Activated CD8-positive, alpha-beta T cell treated with anti-CD3 and anti-CD28 coated beads for 36 hours (primary cell): ENCODE measurements around the gene ZC3H10. TPM values are rescaled to one million over a fixed set of nuclear protein-coding genes. Genes with fewer than 3 reads are reported as not detected.

Source experiments
- ATAC-seq: fragments of 200-7000 bp; cut with Tn5 transposase; one replicate; pipeline ENCODE4 v1.10.0; 2021; ENCODE audit warnings: mild to moderate bottlenecking, moderate library complexity
- CTCF ChIA-PET: fragments of 350-600 bp; sonication (Branson Sonifier 250); formaldehyde crosslinking; loops from one replicate; lab custom pipeline; 2021; ENCODE audit warnings: antibody characterized with exemption; lab: Charles Lee
- POLR2A ChIA-PET: fragments of 350-600 bp; sonication (Branson Sonifier 250); formaldehyde crosslinking; loops from one replicate; lab custom pipeline; 2021; ENCODE audit warnings: antibody characterized with exemption; lab: Charles Lee
- DNase-seq: peaks from one replicate; pipeline ENCODE4 v3.0.0-alpha.2; 2020
- H3K27ac Mint-ChIP-seq: one replicate; pipeline ENCODE4 v1.8.0; 2021; ENCODE audit warnings: mild to moderate bottlenecking, mixed read lengths
- H3K27me3 Mint-ChIP-seq: one replicate; pipeline ENCODE4 v1.8.0; 2021; ENCODE audit warnings: mixed read lengths
- H3K36me3 Mint-ChIP-seq: one replicate; pipeline ENCODE4 v1.8.0; 2021; ENCODE audit warnings: low read depth, mixed read lengths
- H3K4me1 Mint-ChIP-seq: one replicate; pipeline ENCODE4 v1.8.0; 2021; ENCODE audit warnings: low read depth, mixed read lengths
- H3K4me3 Mint-ChIP-seq: one replicate; pipeline ENCODE4 v1.8.0; 2021; ENCODE audit warnings: mild to moderate bottlenecking, moderate library complexity, mixed read lengths
- H3K9me3 Mint-ChIP-seq: one replicate; pipeline ENCODE4 v1.8.0; 2021; ENCODE audit warnings: mixed read lengths
- CTCF ChIP-seq: fragments of 200-600 bp; IDR thresholded peaks from one replicate; pipeline ENCODE4 v1.8.0; 2022; ENCODE audit warnings: antibody characterized with exemption, mild to moderate bottlenecking
- intact Hi-C: fragments of 100-400 bp; cut with micrococcal nuclease; formaldehyde crosslinking; loops from one replicate; pipeline ENCODE4 v1.10.0; 2022
- total RNA-seq, 2 experiments: library from RNA; stranded (reverse); gene quantifications; one replicate each; pipeline ENCODE4 v1.2.3, GENCODE V29; 2021

The ZC3H10 gene
- total RNA-seq, 2 experiments from 2014 or later = 6.8 to 7.2 TPM

- Mint-ChIP-seq H3K27ac (peak overlapping the region; percentile 67), H3K36me3 (peaks cover 62% of the 10 kb centered on the region), H3K9me3 (no peaks in the 10 kb centered on the region), H3K4me3 (no peak overlapping the region), H3K4me1 (peaks cover 18% of the 10 kb centered on the region), H3K27me3 (no peaks in the 10 kb centered on the region)
- intact Hi-C loops = no loop called here
- DNase-seq = no peak
- ChIA-PET CTCF (interaction anchor here (1.2 to 3.9 kb wide), 2 partner anchors 25 to 44 kb away, joined by 4 to 25 read pairs; partner anchors contain the start of gene SMARCC2), POLR2A (interaction anchor here (0.8 to 5.7 kb wide), 8 partner anchors 7 to 46 kb away, joined by 3 to 51 read pairs (median 9); partner anchors contain the start of genes ESYT1, SMARCC2 and ZC3H10)
- no peak for TF ChIP-seq CTCF
- ATAC-seq = no peak
Measured at GRCh38 chr12:56163533-56164344, 45.7 kb downstream of the ZC3H10 start.

GRCh38 chr12:56164345-56164729 is 46.3 kb downstream of the ZC3H10 start:
- ATAC-seq (no peak), DNase-seq (no peak)
- Mint-ChIP-seq H3K36me3 (peaks cover 58% of the 10 kb centered on the region), H3K9me3 (no peaks in the 10 kb centered on the region), H3K4me1 (peaks cover 18% of the 10 kb centered on the region), H3K27me3 (no peaks in the 10 kb centered on the region), H3K27ac (peak overlapping the region; percentile 67), H3K4me3 (no peak overlapping the region)
- no peak for TF ChIP-seq CTCF
- ChIA-PET POLR2A (interaction anchor here (0.8 to 2.8 kb wide), 5 partner anchors 9 to 46 kb away, joined by 3 to 19 read pairs (median 3); partner anchors contain the start of genes SMARCC2 and ZC3H10), CTCF (interaction anchor here (1.2 to 2.4 kb wide), 2 partner anchors 44 to 46 kb away, joined by 4 to 6 read pairs; partner anchors contain the start of gene ZC3H10)
- intact Hi-C loops = no loop called here

GRCh38 chr12:56165369-56165768 is 47.3 kb downstream of the ZC3H10 start:
- intact Hi-C loops = no loop called here
- H3K4me1 Mint-ChIP-seq = peaks cover 11% of the 10 kb centered on the region
- H3K9me3 Mint-ChIP-seq = no peaks in the 10 kb centered on the region
- CTCF ChIA-PET = interaction anchor here (0.6 to 2.4 kb wide), 4 partner anchors 24 to 280 kb away, joined by 3 to 9 read pairs (median 4); partner anchors contain the start of genes SMARCC2 and ZC3H10
- POLR2A ChIA-PET = interaction anchor here (0.6 to 2.8 kb wide), 6 partner anchors 8 to 456 kb away, joined by 3 to 19 read pairs (median 3); partner anchors contain the start of gene SMARCC2
- H3K27ac Mint-ChIP-seq = peak overlapping the region; percentile 22
- no peak for DNase-seq
- no peak for TF ChIP-seq CTCF
- H3K4me3 Mint-ChIP-seq = no peak overlapping the region
- no peaks in the 10 kb centered on the region for H3K27me3 Mint-ChIP-seq
- H3K36me3 Mint-ChIP-seq = peaks cover 52% of the 10 kb centered on the region
- no peak for ATAC-seq

- POLR2A ChIA-PET = interaction anchor here (0.6 to 5.4 kb wide), 6 partner anchors 9 to 160 kb away, joined by 3 to 51 read pairs (median 4); partner anchors contain the start of genes MYL6 and RNF41
- intact Hi-C loops = no loop called here
- ATAC-seq (no peak), DNase-seq (no peak)
- Mint-ChIP-seq H3K27me3 (no peaks in the 10 kb centered on the region), H3K27ac (peak overlapping the region; percentile 19), H3K4me3 (no peak overlapping the region), H3K9me3 (no peaks in the 10 kb centered on the region), H3K36me3 (peaks cover 44% of the 10 kb centered on the region), H3K4me1 (no peaks in the 10 kb centered on the region)
- TF ChIP-seq CTCF = no peak
- CTCF ChIA-PET = interaction anchor here (0.7 to 1.4 kb wide), 3 partner anchors 10 to 20 kb away, joined by 3 read pairs; partner anchors contain the start of gene SMARCC2
Measured at GRCh38 chr12:56169229-56169759, 51.2 kb downstream of the ZC3H10 start.
